Measurements from ENCODE around the gene FOXF1. TPM values are rescaled to one million over a fixed set of nuclear protein-coding genes. Genes with fewer than 3 reads are reported as not detected.

Gene FOXF1
- total and polyA plus RNA-seq, 11 donors, result 0.04 to 0.48 (median 0.17) TPM; not detected in 3

- Histone ChIP-seq H3K4me3 (no peak overlapping the region), H3K4me1 (peaks cover 0 to 36% (median 10%) of the 10 kb centered on the region in 12 donors), H3K27me3 (peaks cover 61 to 99% (median 97%) of the 10 kb centered on the region in 9 donors), H3K27ac (peak overlapping the region in 1 of 12 donors; percentile 97), H3K9me3 (no peaks in the 10 kb centered on the region), H3K36me3 (no peaks in the 10 kb centered on the region)
- intact Hi-C loops (cut with DNase I), result no loop called here
- ATAC-seq (no peak), DNase-seq (no peak)
- TF ChIP-seq CTCF (IDR thresholded peaks at IDR 0.05) (no peak), POLR2A (IDR thresholded peaks at IDR 0.05) (no peak)
- WGBS, 4 donors, result 3 to 8% (median 6%) methylated on average over 28 to 54 of the region's 54 CpGs
These were observed 15.6 kb upstream of the FOXF1 start for GRCh38 chr16:86494565-86495356.

GRCh38 chr16:86495357-86495701 is 15.0 kb upstream of the FOXF1 start:
- ATAC-seq (no peak), DNase-seq (no peak)
- Histone ChIP-seq H3K27ac (peak overlapping the region in 1 of 12 donors; percentile 97), H3K27me3 (peaks cover 66 to 100% (median 97%) of the 10 kb centered on the region in 9 donors), H3K4me3 (no peak overlapping the region), H3K9me3 (no peaks in the 10 kb centered on the region), H3K36me3 (no peaks in the 10 kb centered on the region), H3K4me1 (peaks cover 0 to 36% (median 10%) of the 10 kb centered on the region in 12 donors)
- intact Hi-C loops (cut with DNase I), result no loop called here
- WGBS, 4 donors, result 10 to 19% (median 15%) methylated on average over 10 of the region's 10 CpGs
- no peak for TF ChIP-seq POLR2A (IDR thresholded peaks at IDR 0.05)
- TF ChIP-seq CTCF (IDR thresholded peaks at IDR 0.05), result no peak

- Histone ChIP-seq H3K27ac (peak overlapping the region in 1 of 12 donors; percentile 97), H3K9me3 (no peaks in the 10 kb centered on the region)
- no peak for ATAC-seq
These were observed 14.5 kb upstream of the FOXF1 start for GRCh38 chr16:86495756-86496261.

More at GRCh38 chr16:86495756-86496261, 14.5 kb upstream of the FOXF1 start:
- WGBS, 4 donors, result 6 to 24% (median 10%) methylated on average over 8 to 16 of the region's 16 CpGs
- H3K27me3 ChIP-seq, result peaks cover 71 to 100% (median 97%) of the 10 kb centered on the region in 9 donors
- no peak for TF ChIP-seq CTCF (IDR thresholded peaks at IDR 0.05)
- TF ChIP-seq POLR2A (IDR thresholded peaks at IDR 0.05), result no peak
- no peak overlapping the region for H3K4me3 ChIP-seq
- peaks cover 0 to 36% (median 10%) of the 10 kb centered on the region in 12 donors for H3K4me1 ChIP-seq
- no peaks in the 10 kb centered on the region for H3K36me3 ChIP-seq
- DNase-seq, result no peak
- intact Hi-C loops (cut with DNase I), result no loop called here

Measured in heart left ventricle (tissue), 16 donors.